HUES6 (cell line): ENCODE results near the gene PEPD.

Experiments used
- H3K27ac ChIP-seq: 2 replicates; pipeline ENCODE4 v1.7.0; 2013; ENCODE audit warnings: low read depth, mild to moderate bottlenecking, low read length, inconsistent platforms
- H3K27me3 ChIP-seq: 2 replicates; pipeline ENCODE4 v1.6.1; 2013; ENCODE audit warnings: low read length; ENCODE audit not compliant: control insufficient read depth, insufficient read depth
- H3K36me3 ChIP-seq: 2 replicates; pipeline ENCODE4 v1.6.1; 2013; ENCODE audit warnings: low read length; ENCODE audit not compliant: control insufficient read depth, insufficient read depth
- H3K4me1 ChIP-seq: 2 replicates; pipeline ENCODE4 v1.6.1; 2013; ENCODE audit warnings: low read length; ENCODE audit not compliant: control insufficient read depth, insufficient read depth
- H3K4me3 ChIP-seq: 2 replicates; pipeline ENCODE4 v1.5.1; 2013; ENCODE audit warnings: low read depth, low read length
- H3K9ac ChIP-seq: one replicate; pipeline ENCODE4 v1.6.1; 2013; ENCODE audit warnings: mild to moderate bottlenecking, low read length
- H3K9me3 ChIP-seq: 2 replicates; pipeline ENCODE4 v1.6.1; 2013; ENCODE audit warnings: low read depth, low read length; ENCODE audit not compliant: control insufficient read depth, insufficient read depth

Gene PEPD

GRCh38 chr19:33389421-33390100, 132.0 kb downstream of the PEPD start:
- Histone ChIP-seq H3K9me3 (no peaks in the 10 kb centered on the region), H3K27me3 (no peaks in the 10 kb centered on the region), H3K4me3 (no peak overlapping the region), H3K36me3 (peaks cover 20% of the 10 kb centered on the region), H3K27ac (no peak overlapping the region), H3K4me1 (peaks cover 4% of the 10 kb centered on the region; the same call in 1 of the 2 replicates), H3K9ac (no peak overlapping the region)

- no peak overlapping the region for H3K4me3 ChIP-seq
Measured at GRCh38 chr19:33388725-33389420, 132.7 kb downstream of the PEPD start.

GRCh38 chr19:33388231-33388724, 133.3 kb downstream of the PEPD start:
- Histone ChIP-seq H3K27me3 (no peaks in the 10 kb centered on the region), H3K4me3 (no peak overlapping the region), H3K9me3 (no peaks in the 10 kb centered on the region), H3K9ac (no peak overlapping the region), H3K27ac (no peak overlapping the region), H3K36me3 (peaks cover 20% of the 10 kb centered on the region), H3K4me1 (no peaks in the 10 kb centered on the region)

More at GRCh38 chr19:33388725-33389420, 132.7 kb downstream of the PEPD start:
- H3K36me3 ChIP-seq: peaks cover 20% of the 10 kb centered on the region
- no peak overlapping the region for H3K9ac ChIP-seq
- H3K9me3 ChIP-seq: no peaks in the 10 kb centered on the region
- H3K4me1 ChIP-seq: peaks cover 4% of the 10 kb centered on the region; the same call in 1 of the 2 replicates
- H3K27me3 ChIP-seq: no peaks in the 10 kb centered on the region
- no peak overlapping the region for H3K27ac ChIP-seq

- no peaks in the 10 kb centered on the region for H3K9me3 ChIP-seq
- H3K4me3 ChIP-seq: no peak overlapping the region
- H3K27ac ChIP-seq: no peak overlapping the region
- no peaks in the 10 kb centered on the region for H3K4me1 ChIP-seq
- no peak overlapping the region for H3K9ac ChIP-seq
- H3K27me3 ChIP-seq: no peaks in the 10 kb centered on the region
- peaks cover 20% of the 10 kb centered on the region for H3K36me3 ChIP-seq
Measured at GRCh38 chr19:33387351-33388230, 134.0 kb downstream of the PEPD start.

- Histone ChIP-seq H3K27ac (no peak overlapping the region), H3K27me3 (no peaks in the 10 kb centered on the region), H3K4me3 (no peak overlapping the region), H3K36me3 (peaks cover 21% of the 10 kb centered on the region), H3K4me1 (peaks cover 5% of the 10 kb centered on the region; the same call in 1 of the 2 replicates), H3K9me3 (no peaks in the 10 kb centered on the region), H3K9ac (no peak overlapping the region)
Measured at GRCh38 chr19:33386361-33386858, 135.2 kb downstream of the PEPD start.

- peaks cover 25% of the 10 kb centered on the region for H3K36me3 ChIP-seq
- no peak overlapping the region for H3K4me3 ChIP-seq
- no peaks in the 10 kb centered on the region for H3K27me3 ChIP-seq
- no peaks in the 10 kb centered on the region for H3K9me3 ChIP-seq
- no peak overlapping the region for H3K27ac ChIP-seq
- no peak overlapping the region for H3K9ac ChIP-seq
- H3K4me1 ChIP-seq: peaks cover 9% of the 10 kb centered on the region; the same call in 1 of the 2 replicates
Measured at GRCh38 chr19:33385956-33386355, 135.6 kb downstream of the PEPD start.

DNA sequence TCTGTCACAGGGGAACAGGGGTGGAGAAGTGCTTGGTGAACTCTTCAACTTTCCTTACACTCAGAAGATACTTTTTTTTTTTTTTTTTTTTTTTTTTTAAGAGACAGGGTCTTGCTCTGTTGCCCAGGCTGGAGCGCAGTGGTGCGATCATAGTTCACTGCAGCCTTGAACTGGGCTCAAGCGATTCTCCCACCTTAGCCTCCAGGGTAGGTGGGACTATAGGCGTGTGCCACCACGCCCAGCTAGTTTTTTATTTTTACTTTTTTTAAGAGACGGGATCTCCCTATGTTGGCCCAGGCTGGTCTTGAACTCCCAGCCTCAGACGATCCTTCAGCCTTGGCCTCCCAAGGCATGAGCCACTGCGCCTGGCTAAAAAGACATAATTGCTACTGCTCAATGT, 136.6 kb downstream of the PEPD start:
- peaks cover 26% of the 10 kb centered on the region for H3K36me3 ChIP-seq
- no peak overlapping the region for H3K4me3 ChIP-seq

GRCh38 chr19:33383720-33384292, 137.8 kb downstream of the PEPD start:
- Histone ChIP-seq H3K36me3 (peaks cover 30% of the 10 kb centered on the region), H3K27ac (no peak overlapping the region)

More for the DNA sequence above, 136.6 kb downstream of the PEPD start:
- Histone ChIP-seq H3K9me3 (no peaks in the 10 kb centered on the region), H3K9ac (no peak overlapping the region), H3K27me3 (no peaks in the 10 kb centered on the region), H3K4me1 (peaks cover 12% of the 10 kb centered on the region; the same call in 1 of the 2 replicates), H3K27ac (no peak overlapping the region)

GRCh38 chr19:33382982-33383381, 138.6 kb downstream of the PEPD start:
- H3K4me1 ChIP-seq: peaks cover 25% of the 10 kb centered on the region
- H3K27me3 ChIP-seq: no peaks in the 10 kb centered on the region
- H3K27ac ChIP-seq: no peak overlapping the region
- H3K36me3 ChIP-seq: peaks cover 33% of the 10 kb centered on the region
- H3K4me3 ChIP-seq: no peak overlapping the region
- no peak overlapping the region for H3K9ac ChIP-seq
- no peaks in the 10 kb centered on the region for H3K9me3 ChIP-seq

More at GRCh38 chr19:33383720-33384292, 137.8 kb downstream of the PEPD start:
- H3K27me3 ChIP-seq: no peaks in the 10 kb centered on the region
- H3K4me3 ChIP-seq: no peak overlapping the region
- peaks cover 17% of the 10 kb centered on the region; the same call in 1 of the 2 replicates for H3K4me1 ChIP-seq
- H3K9me3 ChIP-seq: no peaks in the 10 kb centered on the region
- no peak overlapping the region for H3K9ac ChIP-seq

DNA sequence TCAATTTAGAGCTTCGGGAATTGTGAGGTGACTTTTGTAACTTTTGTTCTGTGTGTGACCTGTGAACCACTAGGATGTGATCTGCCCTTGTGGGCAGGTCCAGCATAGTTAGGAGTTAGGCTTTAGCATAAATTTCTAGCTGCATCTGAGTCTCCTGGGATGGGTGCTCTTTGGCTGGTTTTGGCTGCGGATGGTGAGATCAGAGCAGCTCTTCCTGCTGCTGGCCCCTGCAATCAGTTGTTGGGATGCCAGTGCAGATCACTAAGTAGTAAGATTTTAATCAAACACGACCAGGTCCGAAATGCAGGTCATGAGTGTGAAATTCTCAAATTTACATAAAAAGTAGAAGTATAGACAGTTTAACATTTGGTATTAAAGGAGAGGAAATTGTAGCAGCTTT, 139.6 kb downstream of the PEPD start:
- Histone ChIP-seq H3K4me1 (peaks cover 32% of the 10 kb centered on the region), H3K27ac (no peak overlapping the region), H3K9ac (no peak overlapping the region), H3K27me3 (no peaks in the 10 kb centered on the region), H3K9me3 (no peaks in the 10 kb centered on the region), H3K36me3 (peaks cover 27% of the 10 kb centered on the region), H3K4me3 (no peak overlapping the region)
